Bronchial smooth muscle cell (primary cell): Measurements from ENCODE around the gene LCN1. TPM values are rescaled to one million over a fixed set of nuclear protein-coding genes. Genes with fewer than 3 reads are reported as not detected.

Source experiments
- total RNA-seq: library from RNA; depleted of rRNA; stranded (reverse); fragments of >200 nt; gene quantifications from 2 replicates; pipeline ENCODE4 v1.2.1, GENCODE V29; 2014

LCN1 gene
- total RNA-seq = not detected in 2 replicates

DNA sequence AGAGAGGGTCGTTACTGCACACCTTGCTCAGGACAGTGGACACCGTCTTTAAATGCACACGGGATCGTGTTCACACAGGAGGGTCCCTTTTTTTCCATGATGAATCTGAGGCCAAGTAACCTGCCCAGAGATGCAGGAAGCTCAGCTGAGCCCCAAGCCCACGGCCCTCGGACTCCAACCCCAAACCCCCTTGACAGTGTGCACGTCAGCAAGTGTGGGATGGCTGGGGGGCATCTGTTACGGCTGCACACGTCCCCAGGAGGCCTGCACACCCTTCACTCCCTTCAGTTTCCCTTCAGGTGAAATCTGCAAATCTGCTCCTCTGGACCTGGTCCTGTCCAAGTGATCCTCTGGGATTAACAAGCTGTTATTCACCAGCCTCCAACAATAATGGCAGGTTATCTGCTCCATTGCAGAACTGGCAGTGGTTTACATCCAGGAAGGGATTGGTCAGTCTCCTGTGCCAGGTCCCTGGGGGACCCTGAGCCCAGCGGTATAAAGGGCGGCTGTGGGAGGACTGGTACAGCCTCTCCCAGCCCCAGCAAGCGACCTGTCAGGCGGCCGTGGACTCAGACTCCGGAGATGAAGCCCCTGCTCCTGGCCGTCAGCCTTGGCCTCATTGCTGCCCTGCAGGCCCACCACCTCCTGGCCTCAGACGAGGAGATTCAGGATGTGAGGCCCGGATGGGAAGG is at the start of gene LCN1:
LCN1 (plus strand) TSS at position 525 of the 692 bp plus-strand sequence; CDS start at position 583, 58 bp downstream.

DNA sequence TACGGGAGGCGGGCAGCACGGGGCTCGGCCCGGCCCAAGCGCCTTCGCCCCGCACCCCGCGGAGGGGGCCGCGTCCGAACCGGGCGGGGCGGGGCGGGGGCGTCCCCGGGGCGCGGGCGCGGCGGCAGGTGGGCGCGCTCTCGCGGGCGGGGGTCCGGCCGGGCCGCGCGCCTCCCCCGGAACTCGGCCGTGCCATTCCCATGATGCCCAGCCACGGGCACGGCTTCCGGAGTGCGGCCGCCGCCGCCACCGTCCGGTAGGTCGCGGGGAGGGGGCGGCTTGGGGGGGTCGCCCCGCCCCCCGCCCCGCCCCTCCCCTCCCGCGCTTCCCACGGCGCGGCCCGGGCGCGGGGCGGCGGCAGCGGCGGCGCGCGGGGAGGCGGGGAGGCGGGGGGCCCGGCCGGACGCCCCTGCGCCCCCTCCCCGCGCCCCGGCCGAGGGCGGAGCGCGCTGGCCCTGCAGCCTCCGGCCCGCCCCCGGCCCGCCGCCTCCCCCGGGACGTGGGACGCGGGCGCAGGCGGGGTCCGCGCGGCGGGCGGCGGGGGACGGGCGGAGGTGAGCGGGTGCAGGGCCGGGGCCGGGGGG is 41.7 kb upstream of the LCN1 start, which contains the start of gene PPP1R26:
PPP1R26 (plus strand) TSS at position 314 of the 584 bp plus-strand sequence. CDS start 4,729 bp downstream, outside the sequence.

DNA sequence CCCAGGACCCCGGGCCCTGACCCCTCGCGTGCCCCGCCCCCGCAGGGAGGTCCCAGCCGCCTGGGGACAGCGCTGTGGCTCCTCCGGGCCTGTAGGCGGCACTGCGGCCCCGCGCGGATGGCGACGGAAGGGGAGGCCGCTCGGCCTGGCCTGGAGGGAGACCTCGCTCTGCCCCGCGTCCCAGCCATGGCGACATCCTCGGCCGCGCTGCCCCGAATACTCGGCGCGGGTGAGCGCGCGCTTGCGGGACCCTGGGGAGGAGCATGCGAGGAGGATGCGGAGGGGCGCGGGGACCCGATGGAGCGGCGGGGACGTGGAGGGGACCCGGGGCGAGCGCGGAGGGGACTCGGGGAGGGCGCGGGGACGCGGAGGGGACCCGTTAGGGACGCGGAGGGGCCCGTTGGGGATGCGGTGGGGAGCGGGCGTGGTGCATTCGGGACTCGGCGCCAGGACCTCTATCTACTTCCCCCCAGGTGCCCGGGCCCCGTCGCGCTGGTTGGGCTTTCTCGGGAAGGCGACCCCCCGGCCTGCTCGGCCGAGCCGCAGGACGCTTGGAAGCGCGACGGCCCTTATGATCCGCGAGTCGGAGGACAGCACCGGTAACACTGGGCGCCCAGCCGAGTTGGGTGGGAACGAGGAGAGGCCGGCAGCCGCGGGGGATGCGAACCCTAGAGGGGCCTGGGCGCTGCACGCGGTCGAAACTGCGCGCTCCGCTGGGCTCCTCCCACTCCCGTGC is 20.5 kb upstream of the LCN1 start, which contains the start of gene MRPS2:
MRPS2 (plus strand) TSS at position 158 of the 736 bp plus-strand sequence; CDS start at position 187, 29 bp downstream.

DNA sequence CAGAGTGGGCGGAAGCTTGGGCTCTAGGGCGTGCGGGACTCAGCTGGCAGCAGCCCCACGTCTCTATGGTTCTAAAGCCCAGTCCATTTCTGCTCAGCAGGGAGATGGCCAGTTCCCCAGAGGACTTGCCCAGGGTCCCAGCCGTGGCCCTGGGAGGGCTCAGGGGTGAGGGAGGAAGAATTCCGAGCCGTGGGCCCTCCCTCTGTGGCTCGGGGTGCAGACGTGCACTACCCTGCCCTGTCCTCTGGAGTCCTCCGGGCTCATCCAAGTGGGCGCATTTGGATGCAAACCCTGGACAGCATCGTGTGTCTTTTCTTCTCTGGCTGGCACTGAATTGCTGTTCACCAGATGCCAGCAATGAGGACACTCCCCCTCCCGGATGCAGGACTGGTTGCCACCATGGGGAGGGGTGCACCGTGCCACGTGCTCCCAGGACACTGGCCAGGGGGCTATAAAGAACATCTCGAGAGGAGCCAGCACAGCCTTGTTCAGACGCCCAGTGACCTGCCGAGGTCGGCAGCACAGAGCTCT is 24.5 kb downstream of the LCN1 start, which contains the start of gene OBP2A:
OBP2A (plus strand) TSS at position 481 of the 531 bp plus-strand sequence. CDS start 55 bp downstream, outside the sequence.

DNA sequence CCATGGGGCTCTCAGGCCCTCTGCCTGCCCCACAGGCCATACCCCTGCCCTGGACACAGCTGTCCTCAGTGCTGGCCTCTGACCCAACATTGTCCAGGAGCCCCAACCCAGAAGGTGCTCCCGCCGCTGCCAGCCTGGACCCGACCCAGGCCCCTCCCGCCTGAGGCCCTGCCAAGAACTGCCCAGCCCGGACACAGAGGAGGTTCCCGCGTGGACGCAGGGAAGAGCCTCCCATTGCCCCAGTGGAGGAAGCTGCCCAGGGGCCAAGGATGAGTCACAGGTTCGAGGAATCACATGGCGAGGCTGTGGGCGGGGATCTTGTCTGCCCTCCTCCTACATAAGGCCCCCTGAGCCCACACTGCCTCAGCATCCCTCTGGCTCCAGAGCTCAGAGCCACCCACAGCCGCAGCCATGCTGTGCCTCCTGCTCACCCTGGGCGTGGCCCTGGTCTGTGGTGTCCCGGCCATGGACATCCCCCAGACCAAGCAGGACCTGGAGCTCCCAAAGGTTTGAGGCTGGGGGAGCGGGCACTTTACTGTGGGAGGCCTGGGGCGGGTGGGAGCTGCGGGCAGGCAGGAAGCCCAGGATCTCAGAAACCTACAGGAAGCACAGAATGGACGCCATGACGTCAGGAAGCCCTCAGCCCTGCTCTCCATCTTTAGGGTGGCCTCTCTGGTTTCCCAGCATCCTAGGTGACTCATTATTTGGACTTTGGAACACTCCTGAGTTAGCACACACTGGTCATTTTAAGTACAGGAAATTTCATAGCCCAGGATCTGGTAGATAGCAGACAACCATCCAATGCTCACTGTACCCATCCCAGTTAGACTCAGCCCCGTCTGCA is 40.4 kb downstream of the LCN1 start, which contains the start of gene PAEP:
PAEP (plus strand) TSS at position 366 of the 844 bp plus-strand sequence.

Other genes starting within 250 kb of the LCN1 start
- gene PPP1R26, start 41.7 kb upstream of the LCN1 start, total RNA-seq = 5.7 and 6.3 TPM in 2 replicates
- gene MRPS2, start 20.8 kb upstream of the LCN1 start, total RNA-seq = 9.9 and 19.1 TPM in 2 replicates
- not detected in 2 replicates for gene OBP2A, start 24.7 kb downstream of the LCN1 start, total RNA-seq
- not detected in 2 replicates for gene PAEP, start 40.3 kb downstream of the LCN1 start, total RNA-seq
- not detected in 2 replicates for gene GLT6D1, start 118.1 kb downstream of the LCN1 start, total RNA-seq
- not detected in 2 replicates for gene LCN9, start 141.9 kb downstream of the LCN1 start, total RNA-seq
- not detected in 2 replicates for gene SOHLH1, start 178.0 kb downstream of the LCN1 start, total RNA-seq
- gene KCNT1, start 180.7 kb downstream of the LCN1 start, total RNA-seq = not detected in 2 replicates